Measurements from ENCODE around the gene SERINC3. TPM values are rescaled to one million over a fixed set of nuclear protein-coding genes. Genes with fewer than 3 reads are reported as not detected.

SERINC3 gene
- total RNA-seq, 1 donor from 2014 or later: 143 TPM

- H3K27ac ChIP-seq: peak overlapping the region; percentile 31
- no peak overlapping the region for H3K4me3 ChIP-seq
- no peak for TF ChIP-seq CTCF (IDR thresholded peaks at IDR 0.05)
- ATAC-seq (peak; percentile 52), DNase-seq (no peak)
- no peaks in the 10 kb centered on the region for H3K9me3 ChIP-seq
- H3K4me1 ChIP-seq: no peaks in the 10 kb centered on the region
- no peaks in the 10 kb centered on the region for H3K27me3 ChIP-seq
- H3K36me3 ChIP-seq: no peaks in the 10 kb centered on the region
- intact Hi-C loops (cut with DNase I): no loop called here
Measured at GRCh38 chr20:44450281-44450889, 71.5 kb downstream of the SERINC3 start.

GRCh38 chr20:44449864-44450263 lies 72.0 kb downstream of the SERINC3 start:
- no peaks in the 10 kb centered on the region for H3K27me3 ChIP-seq
- H3K4me1 ChIP-seq: no peaks in the 10 kb centered on the region
- H3K9me3 ChIP-seq: no peaks in the 10 kb centered on the region
- intact Hi-C loops (cut with DNase I): no loop called here
- H3K4me3 ChIP-seq: no peak overlapping the region
- no peak for ATAC-seq
- no peaks in the 10 kb centered on the region for H3K36me3 ChIP-seq
- no peak for TF ChIP-seq CTCF (IDR thresholded peaks at IDR 0.05)
- DNase-seq: no peak
- H3K27ac ChIP-seq: peak overlapping the region; percentile 30

- peak; percentile 27 for TF ChIP-seq CTCF (IDR thresholded peaks at IDR 0.05)
- no peaks in the 10 kb centered on the region for H3K36me3 ChIP-seq
- H3K4me3 ChIP-seq: no peak overlapping the region
- ATAC-seq (no peak), DNase-seq (no peak)
- no peaks in the 10 kb centered on the region for H3K9me3 ChIP-seq
- no peak overlapping the region for H3K27ac ChIP-seq
- intact Hi-C loops (cut with DNase I): no loop called here
- H3K4me1 ChIP-seq: no peaks in the 10 kb centered on the region
- no peaks in the 10 kb centered on the region for H3K27me3 ChIP-seq
Measured at GRCh38 chr20:44448753-44449546, 72.9 kb downstream of the SERINC3 start.

- H3K27ac ChIP-seq: no peak overlapping the region
- no peaks in the 10 kb centered on the region for H3K36me3 ChIP-seq
- no peaks in the 10 kb centered on the region for H3K9me3 ChIP-seq
- no peak for TF ChIP-seq CTCF (IDR thresholded peaks at IDR 0.05)
- no peak overlapping the region for H3K4me3 ChIP-seq
- no peaks in the 10 kb centered on the region for H3K4me1 ChIP-seq
- intact Hi-C loops (cut with DNase I): no loop called here
- ATAC-seq: no peak
- H3K27me3 ChIP-seq: no peaks in the 10 kb centered on the region
- DNase-seq: no peak
Measured at GRCh38 chr20:44447827-44448419, 73.9 kb downstream of the SERINC3 start.

Other genes with a start within 250 kb of the SERINC3 start
- 12.6 TPM for gene FITM2, start 210.9 kb downstream of the SERINC3 start, total RNA-seq
- not detected for gene R3HDML, start 185.0 kb downstream of the SERINC3 start, total RNA-seq
- gene HNF4A, start 166.4 kb downstream of the SERINC3 start, total RNA-seq: 0.20 TPM
- gene TTPAL, start 46.2 kb downstream of the SERINC3 start, total RNA-seq: 8.0 TPM
- gene PKIG, start 60.5 kb upstream of the SERINC3 start, total RNA-seq: 88.8 TPM
- 5.8 TPM for gene ADA, start 129.6 kb upstream of the SERINC3 start, total RNA-seq
- gene CCN5, start 193.3 kb upstream of the SERINC3 start, total RNA-seq: 112 TPM
- 1.1 TPM for gene KCNK15, start 223.8 kb upstream of the SERINC3 start, total RNA-seq